ENCODE data around the gene FGR. TPM values are rescaled to one million over a fixed set of nuclear protein-coding genes. Genes with fewer than 3 reads are reported as not detected.

Gene FGR
- total RNA-seq, 1 donor from 2014 or later = 0.19 TPM

DNA sequence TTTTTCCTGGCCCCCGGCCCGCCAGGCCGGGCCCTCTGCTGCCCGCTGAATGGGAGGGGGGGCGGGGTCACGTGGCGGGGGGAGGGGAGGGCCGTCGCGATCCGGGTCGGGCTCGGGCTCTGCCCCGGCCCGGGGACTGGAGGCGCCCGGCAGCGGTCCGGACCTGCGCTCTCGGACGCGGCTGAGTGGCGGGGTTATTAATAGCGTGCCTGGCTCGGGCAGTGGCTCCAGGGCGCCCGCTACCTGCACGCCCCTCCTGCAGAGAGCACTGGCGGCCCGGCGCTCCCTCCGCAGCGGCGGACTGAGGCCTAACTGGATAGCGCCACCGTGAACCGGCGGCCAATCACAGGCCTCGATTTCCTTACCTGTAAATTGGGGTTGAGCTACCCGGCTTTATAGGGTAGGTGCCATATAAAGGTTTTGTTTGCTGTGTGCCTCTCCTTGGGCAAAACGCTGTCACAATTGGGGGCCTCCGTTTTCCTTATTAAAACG lies 59.1 kb downstream of the FGR start:
- intact Hi-C loops (cut with micrococcal nuclease) = no loop called here
- Mint-ChIP-seq H3K4me3 (no peak overlapping the region), H3K27me3 (peaks cover 13% of the 10 kb centered on the region), H3K9me3 (no peaks in the 10 kb centered on the region), H3K27ac (no peak overlapping the region), H3K4me1 (peaks cover 10% of the 10 kb centered on the region), H3K36me3 (ENCODE audit: low read depth) (peaks cover 7% of the 10 kb centered on the region)
- no peak for DNase-seq

DNA sequence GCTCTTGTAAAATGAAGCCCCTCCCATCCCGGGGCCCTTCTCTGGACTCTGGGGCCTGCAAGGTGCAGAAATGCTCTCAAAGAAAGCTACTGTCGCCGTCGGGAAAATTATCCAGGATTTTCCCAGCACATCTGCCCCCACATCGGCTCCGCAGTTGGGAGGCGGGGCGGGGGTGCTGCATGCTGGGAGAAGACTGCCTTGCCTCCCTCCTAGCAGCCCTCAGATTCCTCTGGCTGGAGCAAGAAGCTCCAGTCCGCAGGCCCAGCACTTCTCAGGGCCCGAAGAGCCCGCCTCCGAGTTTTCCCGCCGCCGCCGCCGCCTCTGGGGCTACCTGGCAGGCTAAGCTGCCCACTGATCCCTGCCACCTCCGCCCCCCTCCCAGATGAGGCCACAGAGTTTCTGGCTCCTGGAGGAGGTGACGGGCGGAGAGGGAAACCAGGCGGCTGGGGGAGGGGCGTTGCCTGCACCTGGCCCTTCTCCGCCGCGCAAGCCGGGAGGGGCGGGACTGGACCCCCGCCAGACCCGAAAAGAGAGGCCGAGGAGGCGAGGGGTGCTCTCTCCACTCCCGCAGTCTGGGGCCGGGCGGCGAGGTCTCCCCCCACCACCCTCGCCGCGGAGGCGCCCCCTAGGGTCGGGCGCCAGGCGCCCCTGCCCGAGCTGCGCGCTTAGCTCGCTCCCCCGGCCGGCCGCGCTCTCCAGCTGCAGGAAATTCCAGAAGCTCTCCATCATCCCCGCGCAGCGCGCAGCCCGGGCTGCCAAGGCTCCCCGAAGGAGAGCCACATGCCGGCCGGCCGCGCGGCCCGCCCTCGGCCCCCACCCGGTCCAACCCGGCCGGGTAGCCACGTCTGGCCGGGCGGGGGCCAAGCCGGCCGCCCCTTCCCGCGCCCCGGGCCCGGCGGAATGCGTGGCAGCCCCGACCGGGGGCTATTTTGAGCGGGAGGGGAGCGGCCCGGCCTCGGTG lies 59.8 kb downstream of the FGR start:
- intact Hi-C loops (cut with micrococcal nuclease) = no loop called here
- H3K27ac Mint-ChIP-seq = no peak overlapping the region
- H3K27me3 Mint-ChIP-seq = peaks cover 13% of the 10 kb centered on the region
- no peaks in the 10 kb centered on the region for H3K9me3 Mint-ChIP-seq
- no peak for DNase-seq
- H3K4me3 Mint-ChIP-seq = no peak overlapping the region
- H3K36me3 Mint-ChIP-seq (ENCODE audit: low read depth) = peaks cover 7% of the 10 kb centered on the region
- H3K4me1 Mint-ChIP-seq = peaks cover 10% of the 10 kb centered on the region

DNA sequence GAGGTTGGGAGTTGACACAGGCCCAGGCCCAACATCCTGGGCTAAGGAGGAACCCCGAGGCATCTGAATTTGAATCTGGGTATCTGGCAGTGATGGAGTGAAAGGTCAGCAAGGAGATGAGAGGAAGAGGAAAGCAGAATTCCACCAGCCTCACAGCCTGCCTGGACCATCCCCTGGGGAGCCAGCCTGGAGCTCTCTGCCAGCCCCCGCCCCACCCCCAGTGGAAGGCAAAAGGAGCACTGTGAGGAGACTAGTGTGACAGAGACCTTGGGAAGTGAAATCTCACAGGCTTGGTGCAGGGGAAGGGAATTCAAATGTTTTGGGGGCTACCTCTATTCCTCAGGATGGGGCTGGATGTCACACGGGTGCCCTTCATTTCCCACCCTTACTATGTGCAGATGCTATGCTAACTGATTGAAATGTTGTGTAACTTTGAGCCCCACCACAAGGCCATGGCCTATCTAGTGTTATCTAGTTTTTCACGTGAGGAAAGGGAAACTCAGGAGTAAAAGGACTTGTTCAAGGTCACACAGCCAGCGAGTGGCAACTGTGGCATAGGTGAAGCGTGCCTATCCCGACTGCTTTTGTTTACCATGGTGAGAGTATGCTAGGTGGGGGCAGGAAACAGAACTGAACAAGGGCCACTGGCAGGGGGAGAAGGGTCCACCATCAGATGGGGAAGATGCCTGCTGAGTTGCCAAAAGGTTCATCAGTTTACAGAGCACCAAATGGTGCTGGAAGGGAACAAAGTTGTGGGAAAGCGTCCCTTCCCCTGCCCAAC lies 60.8 kb downstream of the FGR start:
- DNase-seq = no peak
- intact Hi-C loops (cut with micrococcal nuclease) = no loop called here
- Mint-ChIP-seq H3K27ac (no peak overlapping the region), H3K9me3 (no peaks in the 10 kb centered on the region), H3K4me1 (peaks cover 15% of the 10 kb centered on the region), H3K27me3 (peaks cover 13% of the 10 kb centered on the region), H3K4me3 (no peak overlapping the region), H3K36me3 (ENCODE audit: low read depth) (peaks cover 7% of the 10 kb centered on the region)

DNA sequence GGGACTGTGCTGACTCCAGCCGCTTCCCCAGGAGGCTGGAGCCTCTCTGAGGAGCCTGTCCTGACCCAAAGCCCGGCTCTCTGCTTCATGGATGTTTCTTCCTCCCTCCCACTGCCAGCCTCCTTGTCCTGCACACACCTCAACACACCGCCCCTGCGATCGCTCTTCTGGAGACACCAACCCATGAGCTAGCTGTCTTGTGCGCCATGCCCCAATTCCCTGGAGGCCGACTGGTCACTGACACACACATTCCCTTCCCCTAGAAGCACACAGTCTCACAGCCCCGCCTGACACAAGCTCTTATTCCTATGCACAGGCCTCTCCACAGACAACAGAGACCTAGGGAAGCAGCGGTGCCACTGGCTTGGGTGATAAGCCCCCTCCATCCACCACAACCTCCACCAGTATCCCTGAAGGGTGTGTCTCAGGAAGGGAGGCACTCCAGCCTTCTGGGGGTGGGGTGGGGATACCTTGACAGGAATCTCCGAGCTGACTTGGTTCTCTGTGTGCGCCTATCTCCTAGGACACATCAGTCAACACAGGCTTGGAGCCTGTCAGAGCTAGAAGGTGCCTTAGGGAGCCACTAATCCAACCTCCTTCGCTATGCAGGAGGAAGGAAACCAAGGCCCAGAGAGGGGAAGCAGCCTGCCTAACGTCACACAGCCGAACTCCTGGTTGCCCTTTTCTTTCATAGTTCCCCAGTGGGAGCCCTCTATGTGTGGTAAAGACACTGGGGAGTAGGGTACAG lies 62.1 kb downstream of the FGR start:
- no peak for DNase-seq
- no peak overlapping the region for H3K4me3 Mint-ChIP-seq
- intact Hi-C loops (cut with micrococcal nuclease) = no loop called here
- peaks cover 7% of the 10 kb centered on the region for H3K36me3 Mint-ChIP-seq (ENCODE audit: low read depth)
- H3K27ac Mint-ChIP-seq = no peak overlapping the region
- no peaks in the 10 kb centered on the region for H3K9me3 Mint-ChIP-seq
- H3K27me3 Mint-ChIP-seq = peaks cover 13% of the 10 kb centered on the region
- peaks cover 23% of the 10 kb centered on the region for H3K4me1 Mint-ChIP-seq

DNA sequence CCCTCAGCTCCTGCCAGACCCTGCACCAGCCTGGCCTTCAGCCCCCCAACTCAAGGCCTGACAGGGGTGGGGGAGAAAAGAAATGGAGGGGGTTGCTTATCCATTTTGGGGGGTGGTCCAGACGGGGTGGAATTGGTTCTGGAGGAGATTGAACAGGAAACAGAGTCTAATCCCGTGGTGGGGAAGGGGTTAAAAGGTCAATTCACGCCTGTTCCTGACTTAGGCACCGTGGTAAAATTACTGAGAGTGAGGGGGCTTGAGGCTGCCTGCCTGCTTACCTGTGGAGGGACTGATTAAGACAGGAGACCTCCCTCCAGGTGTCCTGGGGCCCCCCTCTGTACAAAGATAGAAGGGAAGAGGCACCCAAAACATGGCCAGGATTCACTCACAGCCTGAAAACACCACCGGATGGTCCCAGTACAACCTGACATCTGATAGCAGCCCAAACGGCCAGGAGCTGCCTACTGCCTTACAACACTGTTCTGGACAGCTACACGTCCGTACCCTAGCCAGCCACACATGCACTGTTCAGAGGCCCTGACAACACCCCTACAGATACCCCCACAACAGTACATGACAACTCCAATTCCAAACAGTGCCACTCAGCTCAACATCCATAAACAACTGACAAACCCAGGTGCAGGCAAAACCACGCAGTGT lies 62.8 kb downstream of the FGR start:
- Mint-ChIP-seq H3K4me3 (no peak overlapping the region), H3K27ac (no peak overlapping the region), H3K4me1 (peaks cover 23% of the 10 kb centered on the region), H3K9me3 (no peaks in the 10 kb centered on the region), H3K27me3 (peaks cover 12% of the 10 kb centered on the region), H3K36me3 (ENCODE audit: low read depth) (peaks cover 7% of the 10 kb centered on the region)
- intact Hi-C loops (cut with micrococcal nuclease) = no loop called here
- DNase-seq = no peak

DNA sequence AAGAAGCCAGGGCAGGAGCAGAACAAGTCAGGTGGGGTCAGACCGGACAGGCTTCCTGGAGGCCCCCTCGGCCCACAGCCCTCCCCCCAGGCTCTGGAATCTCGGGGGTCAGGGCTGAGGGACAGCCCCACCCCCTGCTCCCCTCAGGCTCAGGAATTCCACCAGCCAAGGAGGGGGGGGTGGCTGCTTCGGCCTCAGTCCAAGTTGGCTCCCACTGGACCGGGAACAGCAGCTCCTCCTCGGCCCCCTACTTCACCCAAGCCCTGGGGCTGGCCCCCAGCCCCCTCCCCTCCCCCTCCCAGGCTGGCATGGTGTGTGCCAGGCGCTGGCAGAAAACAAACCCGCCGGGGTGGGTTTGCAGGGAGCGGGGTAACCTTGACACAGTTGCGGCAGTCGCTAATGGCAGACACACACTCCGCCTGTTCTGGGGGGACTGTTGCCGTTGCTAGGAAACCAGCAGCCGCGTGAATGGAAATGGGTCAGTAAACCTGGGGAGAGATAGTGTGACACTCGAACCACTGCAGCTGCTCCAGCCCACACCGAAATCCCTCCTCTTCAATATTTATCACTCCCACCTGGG lies 63.5 kb downstream of the FGR start:
- Mint-ChIP-seq H3K9me3 (no peaks in the 10 kb centered on the region), H3K27ac (no peak overlapping the region), H3K27me3 (peaks cover 6% of the 10 kb centered on the region), H3K4me3 (no peak overlapping the region), H3K4me1 (peaks cover 23% of the 10 kb centered on the region), H3K36me3 (ENCODE audit: low read depth) (peaks cover 7% of the 10 kb centered on the region)
- intact Hi-C loops (cut with micrococcal nuclease) = no loop called here
- no peak for DNase-seq

DNA sequence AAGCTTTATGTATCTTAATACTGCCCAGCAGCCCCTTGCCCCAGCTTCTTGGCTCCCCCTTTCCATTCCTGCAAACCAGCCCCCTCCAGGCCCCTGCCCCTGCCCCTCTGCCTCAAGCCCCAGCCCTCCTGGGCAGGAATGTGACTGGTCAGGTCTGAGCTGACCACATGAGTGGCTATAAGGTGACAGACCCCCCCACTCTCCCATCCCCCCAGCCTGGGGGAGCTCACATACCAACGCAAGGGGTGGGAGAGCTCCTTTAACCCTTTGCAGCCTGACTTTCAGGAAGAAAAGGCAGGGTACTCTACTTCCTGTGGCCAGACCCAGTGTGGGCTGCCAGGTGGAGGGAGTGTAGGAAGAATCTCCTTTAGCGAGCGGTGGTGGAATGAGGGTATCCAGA lies 64.2 kb downstream of the FGR start:
- no peaks in the 10 kb centered on the region for H3K9me3 Mint-ChIP-seq

DNA sequence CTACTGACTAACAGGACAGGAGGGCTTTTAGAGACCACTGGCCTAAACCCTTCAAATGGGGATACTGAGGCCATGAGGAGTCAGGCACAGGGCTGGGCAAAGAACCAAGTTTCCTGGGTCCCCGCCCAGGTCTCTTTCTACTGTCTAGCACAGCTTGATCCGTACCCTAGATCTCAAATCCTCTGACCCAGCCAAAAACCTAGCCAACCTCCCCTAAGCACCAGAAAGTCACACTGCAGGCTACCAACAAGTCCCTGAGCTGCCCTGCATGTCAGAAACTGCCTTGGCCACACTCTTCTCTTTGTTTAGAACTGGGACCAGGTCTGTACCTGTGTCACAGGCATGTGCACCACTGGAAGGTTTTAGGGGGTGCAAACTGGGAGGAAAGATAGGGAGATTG lies 64.6 kb downstream of the FGR start:
- peaks cover 3% of the 10 kb centered on the region for H3K27me3 Mint-ChIP-seq
- peaks cover 28% of the 10 kb centered on the region for H3K4me1 Mint-ChIP-seq
- H3K4me3 Mint-ChIP-seq = no peak overlapping the region
- H3K9me3 Mint-ChIP-seq = no peaks in the 10 kb centered on the region
- no peak for DNase-seq
- intact Hi-C loops (cut with micrococcal nuclease) = no loop called here
- H3K27ac Mint-ChIP-seq = no peak overlapping the region
- peaks cover 11% of the 10 kb centered on the region for H3K36me3 Mint-ChIP-seq (ENCODE audit: low read depth)

More for the DNA sequence above, 64.2 kb downstream of the FGR start:
- H3K36me3 Mint-ChIP-seq (ENCODE audit: low read depth) = peaks cover 11% of the 10 kb centered on the region
- H3K27ac Mint-ChIP-seq = no peak overlapping the region
- DNase-seq = no peak
- H3K27me3 Mint-ChIP-seq = peaks cover 3% of the 10 kb centered on the region
- peaks cover 28% of the 10 kb centered on the region for H3K4me1 Mint-ChIP-seq
- H3K4me3 Mint-ChIP-seq = no peak overlapping the region
- intact Hi-C loops (cut with micrococcal nuclease) = no loop called here

DNA sequence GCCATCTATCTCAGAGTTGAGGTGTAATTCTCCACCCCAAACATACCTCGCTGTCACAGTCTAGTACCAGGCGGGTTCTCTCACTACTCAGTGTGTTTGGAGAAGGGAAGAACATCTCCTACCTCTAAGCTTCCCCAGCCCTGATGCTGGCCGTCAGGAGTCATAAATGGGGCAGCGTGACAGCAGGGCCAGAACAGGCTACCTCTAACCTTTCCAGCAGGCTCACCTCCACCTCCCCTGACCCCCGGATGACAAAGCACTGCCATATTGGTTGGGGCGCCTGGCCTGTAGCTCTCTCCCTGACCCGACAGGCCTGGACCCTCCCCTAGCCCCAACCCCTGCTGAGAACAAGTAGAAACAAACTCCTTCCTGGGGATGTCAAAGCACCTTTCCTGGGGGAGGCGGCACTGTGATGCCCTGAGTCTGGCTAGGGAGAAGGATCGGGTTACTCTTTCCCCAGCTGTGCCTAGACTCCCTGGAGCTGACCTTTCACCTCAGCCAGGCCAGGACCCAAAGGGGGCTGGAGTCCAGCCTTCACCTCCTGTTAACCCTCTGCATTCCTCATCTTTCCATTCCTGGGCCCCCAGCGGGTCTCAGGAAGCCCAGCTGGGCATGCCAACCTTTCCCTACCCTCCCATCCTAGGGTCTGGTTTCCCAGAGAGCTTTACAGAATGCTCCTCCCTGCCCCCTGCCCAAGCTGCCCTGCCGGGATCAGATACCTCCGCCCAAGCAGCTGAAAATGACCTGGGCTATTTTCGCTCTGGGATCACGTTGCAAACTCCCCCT lies 65.3 kb downstream of the FGR start:
- DNase-seq = peak; percentile 64
- no peaks in the 10 kb centered on the region for H3K9me3 Mint-ChIP-seq

DNA sequence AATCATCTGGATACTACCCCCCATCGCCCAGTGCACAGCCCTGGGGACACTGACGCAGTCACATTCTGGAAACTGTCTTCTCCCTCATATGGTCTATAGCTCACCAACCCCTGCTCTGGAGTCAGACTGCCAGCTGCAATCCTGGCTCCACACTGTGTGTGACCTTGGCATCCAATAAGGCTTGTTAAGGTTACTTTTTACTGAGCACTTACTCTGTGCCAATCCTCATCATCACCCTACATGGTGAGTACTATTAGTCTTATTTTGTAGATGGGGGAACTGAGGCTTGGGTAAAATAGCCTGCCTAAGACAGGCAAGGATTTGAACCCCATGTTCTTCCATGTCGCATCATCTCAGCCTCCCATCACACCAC lies 65.9 kb downstream of the FGR start:
- peaks cover 25% of the 10 kb centered on the region for H3K4me1 Mint-ChIP-seq
- peaks cover 8% of the 10 kb centered on the region for H3K36me3 Mint-ChIP-seq (ENCODE audit: low read depth)
- DNase-seq = no peak
- peak overlapping the region; percentile 43 for H3K27ac Mint-ChIP-seq
- H3K9me3 Mint-ChIP-seq = no peaks in the 10 kb centered on the region
- no peaks in the 10 kb centered on the region for H3K27me3 Mint-ChIP-seq
- intact Hi-C loops (cut with micrococcal nuclease) = loop anchor here (2.0 kb wide), 2 partner anchors 36 to 46 kb away; partner anchors contain the start of gene AHDC1
- H3K4me3 Mint-ChIP-seq = peak overlapping the region; percentile 76

More for the DNA sequence above, 65.3 kb downstream of the FGR start:
- Mint-ChIP-seq H3K27me3 (peaks cover 3% of the 10 kb centered on the region), H3K36me3 (ENCODE audit: low read depth) (peaks cover 11% of the 10 kb centered on the region), H3K4me3 (peak overlapping the region; percentile 76), H3K27ac (peak overlapping the region; percentile 43), H3K4me1 (peaks cover 28% of the 10 kb centered on the region)
- intact Hi-C loops (cut with micrococcal nuclease) = loop anchor here (2.0 kb wide), 2 partner anchors 35 to 47 kb away; partner anchors contain the start of gene AHDC1

DNA sequence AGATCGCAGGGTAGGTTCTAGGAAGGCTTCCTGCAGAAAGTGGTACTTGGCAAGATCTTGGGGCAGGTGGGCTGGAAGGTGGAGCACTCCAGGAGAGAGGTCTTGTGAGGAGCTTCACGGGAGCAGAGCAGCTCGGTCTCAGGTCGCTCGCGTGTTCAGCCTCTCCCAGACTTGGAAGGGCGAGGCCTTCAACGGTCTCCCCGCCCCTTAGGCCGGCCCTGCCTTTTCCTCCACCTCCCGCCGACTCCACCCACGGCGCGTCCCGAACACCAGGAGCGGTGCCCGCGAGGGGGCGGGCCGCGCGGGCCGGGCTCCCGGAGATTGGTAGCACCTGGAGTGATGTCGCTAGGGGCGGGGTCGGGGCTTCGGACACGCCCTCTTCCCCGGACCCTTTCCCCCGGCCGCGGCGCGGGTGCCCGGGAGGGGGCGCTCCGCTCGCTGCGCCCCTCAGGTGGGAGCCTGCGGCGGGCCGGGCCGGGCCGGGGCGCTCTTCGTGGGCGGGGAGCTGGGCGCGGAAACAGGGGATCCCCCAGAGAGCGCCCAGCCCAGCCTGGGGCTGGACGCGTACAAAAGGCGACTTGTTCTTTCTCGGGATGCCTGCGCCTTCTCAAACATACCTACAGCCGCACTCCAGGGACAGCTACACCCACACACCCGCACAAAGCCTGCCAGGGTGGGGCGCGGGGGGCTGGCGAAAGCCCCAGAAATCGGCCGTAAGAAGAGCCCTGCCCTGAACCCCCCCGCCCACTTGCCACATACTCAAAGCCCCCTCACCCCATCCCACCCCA lies 66.5 kb downstream of the FGR start:
- Mint-ChIP-seq H3K9me3 (no peaks in the 10 kb centered on the region), H3K27ac (peak overlapping the region; percentile 43), H3K4me3 (peak overlapping the region; percentile 76), H3K27me3 (no peaks in the 10 kb centered on the region), H3K36me3 (ENCODE audit: low read depth) (peaks cover 4% of the 10 kb centered on the region), H3K4me1 (peaks cover 25% of the 10 kb centered on the region)
- peak; percentile 99 for DNase-seq
- intact Hi-C loops (cut with micrococcal nuclease) = loop anchor here (1.0 to 2.0 kb wide), 4 partner anchors 12 to 95 kb away; partner anchors contain the start of gene AHDC1

All from activated CD4-positive, alpha-beta T cell treated with anti-CD3 and anti-CD28 coated beads, Interleukin-2, amount 10 ng/mL, durations not matched to agents 24 days and 14 days (primary cell).